ENCODE data around the gene UBASH3A.

The UBASH3A gene

GRCh38 chr21:42377211-42377950, 26.3 kb upstream of the UBASH3A start:
- TF ChIP-seq CTCF (IDR thresholded peaks at IDR 0.05; ENCODE audit: low read depth, low read length) = no peak
- in situ Hi-C loops (cut with HindIII; ENCODE audit: low sequenced_read_pairs) = no loop called here

GRCh38 chr21:42377951-42378340, 25.8 kb upstream of the UBASH3A start:
- no peak for TF ChIP-seq CTCF (IDR thresholded peaks at IDR 0.05; ENCODE audit: low read depth, low read length)
- DNase-seq (ENCODE audit: low read depth, low spot score) = no peak
- in situ Hi-C loops (cut with HindIII; ENCODE audit: low sequenced_read_pairs) = no loop called here
- no peak overlapping the region for H3K4me3 ChIP-seq (ENCODE audit: low read depth, low read length)

More at GRCh38 chr21:42377211-42377950, 26.3 kb upstream of the UBASH3A start:
- DNase-seq (ENCODE audit: low read depth, low spot score) = no peak
- H3K4me3 ChIP-seq (ENCODE audit: low read depth, low read length) = no peak overlapping the region

GRCh38 chr21:42378418-42378817, 25.3 kb upstream of the UBASH3A start:
- in situ Hi-C loops (cut with HindIII; ENCODE audit: low sequenced_read_pairs) = no loop called here
- DNase-seq (ENCODE audit: low read depth, low spot score) = no peak
- no peak for TF ChIP-seq CTCF (IDR thresholded peaks at IDR 0.05; ENCODE audit: low read depth, low read length)
- no peak overlapping the region for H3K4me3 ChIP-seq (ENCODE audit: low read depth, low read length)

- H3K4me3 ChIP-seq (ENCODE audit: low read depth, low read length) = no peak overlapping the region
- in situ Hi-C loops (cut with HindIII; ENCODE audit: low sequenced_read_pairs) = no loop called here
- TF ChIP-seq CTCF (IDR thresholded peaks at IDR 0.05; ENCODE audit: low read depth, low read length) = no peak
- DNase-seq (ENCODE audit: low read depth, low spot score) = no peak
These were observed 24.1 kb upstream of the UBASH3A start for GRCh38 chr21:42379426-42380215.

- in situ Hi-C loops (cut with HindIII; ENCODE audit: low sequenced_read_pairs) = no loop called here
- DNase-seq (ENCODE audit: low read depth, low spot score) = peak; percentile 22
- TF ChIP-seq CTCF (IDR thresholded peaks at IDR 0.05; ENCODE audit: low read depth, low read length) = peak; percentile 80
These were observed 22.2 kb upstream of the UBASH3A start for GRCh38 chr21:42381347-42381984.

GRCh38 chr21:42382915-42383314, 20.8 kb upstream of the UBASH3A start:
- no peak overlapping the region for H3K4me3 ChIP-seq (ENCODE audit: low read depth, low read length)
- in situ Hi-C loops (cut with HindIII; ENCODE audit: low sequenced_read_pairs) = no loop called here
- TF ChIP-seq CTCF (IDR thresholded peaks at IDR 0.05; ENCODE audit: low read depth, low read length) = no peak
- no peak for DNase-seq (ENCODE audit: low read depth, low spot score)

More at GRCh38 chr21:42381347-42381984, 22.2 kb upstream of the UBASH3A start:
- H3K4me3 ChIP-seq (ENCODE audit: low read depth, low read length) = no peak overlapping the region

Measured in astrocyte of the spinal cord (primary cell).